ENCODE data around the gene NOTUM.

NOTUM gene

GRCh38 chr17:81908793-81909192 lies 52.2 kb downstream of the NOTUM start:
- DNase-seq = no peak

- no peak for DNase-seq
Measured at GRCh38 chr17:81907219-81908145, 53.5 kb downstream of the NOTUM start.

- DNase-seq = no peak
Measured at GRCh38 chr17:81906476-81907218, 54.3 kb downstream of the NOTUM start.

GRCh38 chr17:81905993-81906392 lies 55.0 kb downstream of the NOTUM start:
- no peak for DNase-seq

DNA sequence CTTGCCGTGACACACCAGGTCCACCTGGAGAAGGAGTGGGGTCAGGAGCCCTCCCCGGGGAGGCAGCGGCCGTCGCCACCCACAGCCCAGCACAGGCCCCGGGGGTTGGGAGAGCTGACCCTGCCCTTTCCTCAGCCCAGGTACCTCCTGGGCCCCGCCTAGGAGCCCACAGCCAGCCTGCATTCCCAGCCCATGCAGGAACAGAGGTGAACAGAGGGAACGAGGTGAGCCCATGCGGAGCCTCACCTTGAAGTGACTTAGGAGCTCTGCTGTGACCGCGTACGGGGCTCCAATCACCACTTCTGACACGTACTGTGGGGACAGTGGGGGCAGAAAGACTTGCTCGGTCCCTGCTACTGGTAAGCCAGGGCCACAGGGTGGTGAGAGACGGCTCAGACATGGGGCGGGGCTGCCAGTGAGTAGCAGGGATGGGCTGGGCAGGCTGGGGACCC lies 55.5 kb downstream of the NOTUM start:
- no peak for DNase-seq

DNA sequence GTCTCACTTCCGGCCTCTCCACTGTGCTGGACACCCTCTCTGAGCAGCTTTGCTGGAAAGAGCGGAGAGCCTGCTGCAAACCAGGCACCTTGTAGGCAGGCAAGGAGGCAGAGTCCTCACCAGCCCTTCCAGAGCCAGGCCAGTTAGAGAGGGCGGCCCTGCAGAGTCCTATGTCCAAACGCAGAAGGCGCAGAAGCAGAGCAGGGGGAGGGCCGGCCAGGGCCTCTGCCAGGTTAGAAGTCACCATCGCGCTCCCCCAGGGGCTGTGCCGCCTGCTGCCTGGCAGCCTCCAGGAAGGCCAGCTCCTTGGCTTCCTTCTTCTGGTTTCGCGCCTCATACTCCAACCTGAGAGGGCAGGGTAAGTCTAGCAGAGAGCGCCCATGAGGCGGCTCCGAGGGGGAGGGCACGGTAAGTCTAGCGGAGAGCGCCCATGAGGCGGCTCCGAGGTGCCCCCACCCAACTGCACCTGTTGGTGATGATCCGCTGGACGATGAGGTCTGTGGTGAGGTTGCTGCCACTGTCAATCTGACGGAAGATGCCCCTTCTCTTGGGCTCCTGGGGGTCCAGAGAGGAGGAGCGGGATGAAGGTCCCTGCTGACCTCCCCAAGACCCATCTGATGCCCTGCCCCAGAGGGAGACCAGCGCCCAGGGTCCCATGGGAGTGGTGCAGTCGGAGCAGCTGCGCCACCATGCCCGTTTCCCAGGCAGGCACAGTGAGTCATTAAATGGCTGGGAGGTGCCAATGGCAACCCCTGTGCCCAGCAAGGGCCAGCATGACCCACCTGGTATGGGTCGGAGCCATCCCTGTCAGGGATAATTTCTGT lies 56.2 kb downstream of the NOTUM start:
- DNase-seq = no peak

- no peak for DNase-seq
Measured at GRCh38 chr17:81903896-81904599, 56.9 kb downstream of the NOTUM start.

DNA sequence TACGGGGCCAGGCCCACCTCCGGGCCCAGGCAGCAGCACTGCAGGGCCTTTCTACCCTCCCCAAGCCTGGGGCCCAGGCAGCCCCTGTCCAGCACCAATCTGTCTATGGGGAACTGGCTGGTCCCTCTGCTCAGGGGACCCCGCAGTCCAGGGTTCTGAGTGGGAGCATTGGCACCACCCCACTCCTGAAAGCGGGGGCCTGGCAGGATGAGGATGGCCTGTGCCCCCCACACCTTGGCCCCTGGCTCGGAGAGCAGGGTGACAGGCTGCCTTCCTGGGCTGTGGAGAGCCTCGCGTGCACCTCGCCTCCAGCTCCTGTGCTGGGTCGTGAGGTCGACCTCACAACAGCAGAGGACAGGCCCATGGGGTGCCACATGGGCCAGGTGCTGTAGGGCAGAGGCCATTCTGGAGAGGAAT lies 57.6 kb downstream of the NOTUM start:
- DNase-seq = no peak

DNA sequence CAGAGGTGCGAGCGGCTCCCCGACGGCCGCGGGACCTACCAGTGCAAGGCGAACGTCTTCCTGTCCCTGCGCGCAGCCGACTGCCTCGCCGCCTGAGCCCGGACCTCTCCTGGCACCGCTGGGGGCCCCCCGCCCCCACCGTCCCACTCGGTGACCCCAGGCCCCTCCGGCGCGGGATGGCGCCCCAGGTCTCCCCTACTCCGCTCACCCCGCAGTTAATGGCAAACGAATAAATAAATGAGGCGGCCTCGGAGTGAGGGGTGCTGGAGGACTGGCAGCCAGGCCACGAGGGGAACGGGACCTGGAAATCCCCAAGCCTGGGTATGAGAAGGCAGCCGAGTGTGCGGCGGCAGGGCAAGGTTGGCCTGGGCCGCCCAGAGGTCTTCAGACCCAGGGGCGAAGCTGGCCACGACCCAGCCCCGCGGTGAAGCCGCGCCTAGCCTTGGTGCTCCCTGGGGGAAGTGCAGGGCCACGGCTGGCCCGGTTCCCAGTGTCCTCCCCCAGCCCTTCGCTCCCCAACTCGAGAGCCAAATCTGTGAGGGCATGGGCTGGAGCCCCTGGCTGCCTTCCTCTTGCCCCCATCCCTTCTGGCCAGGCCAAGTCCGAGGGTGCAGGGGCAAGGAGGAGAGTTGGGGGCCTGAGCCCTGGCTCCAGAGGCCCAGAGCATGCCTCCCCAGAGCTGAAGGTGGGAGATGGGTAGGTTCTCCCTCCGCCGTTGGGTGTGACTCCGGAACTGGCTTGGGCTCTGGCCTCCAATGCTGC lies 58.2 kb downstream of the NOTUM start:
- no peak for DNase-seq

Measured in NK-92 treated with Interleukin-12 subunit alpha and Interleukin-12 subunit beta, amount 100 ng/mL, for 24 hours (cell line).